CD4-positive, alpha-beta T cell (primary cell): ENCODE data around the gene GLP2R. TPM values are rescaled to one million over a fixed set of nuclear protein-coding genes. Genes with fewer than 3 reads are reported as not detected.

ENCODE experiments used
- ATAC-seq: fragments of 200-7000 bp; cut with Tn5 transposase; one replicate; pipeline ENCODE4 v1.10.0; 2022; ENCODE audit warnings: mild to moderate bottlenecking; ENCODE audit not compliant: poor library complexity
- CTCF ChIA-PET: fragments of 350-600 bp; sonication (Branson Sonifier 250); formaldehyde crosslinking; loops from one replicate; lab custom pipeline; 2021; ENCODE audit warnings: antibody characterized with exemption, inconsistent platforms; lab: Charles Lee
- POLR2A ChIA-PET: fragments of 350-600 bp; sonication (Branson Sonifier 250); formaldehyde crosslinking; loops from one replicate; lab custom pipeline; 2021; ENCODE audit warnings: antibody characterized with exemption, inconsistent platforms; lab: Charles Lee
- DNase-seq, 14 experiments: peaks; one replicate each; pipeline ENCODE4 v3.0.0-alpha.2; 2013 to 2020; ENCODE audit warnings: mixed read lengths in 2 of 14
- H3K27ac ChIP-seq, 2 donors: one replicate each; pipeline versions ENCODE4 v1.5.1 to v1.7.0; 2013; ENCODE audit warnings: low read length in 2 of 2, low read depth in 1 of 2, mild to moderate bottlenecking in 1 of 2
- H3K27me3 ChIP-seq, 2 experiments: 1 replicate in 1 of 2; 2 replicates in 1 of 2; pipeline versions ENCODE4 v1.6.1 to v1.7.0; 2013; ENCODE audit warnings: low read length in 2 of 2, control low read depth in 1 of 2, mild to moderate bottlenecking in 1 of 2, moderate library complexity in 1 of 2; ENCODE audit not compliant: insufficient read depth in 2 of 2, control insufficient read depth in 1 of 2
- H3K36me3 ChIP-seq: one replicate; pipeline ENCODE4 v1.6.1; 2013; ENCODE audit warnings: low read length, control low read depth; ENCODE audit not compliant: insufficient read depth
- H3K4me1 ChIP-seq: one replicate; pipeline ENCODE4 v1.6.1; 2013; ENCODE audit warnings: low read length, control low read depth; ENCODE audit not compliant: insufficient read depth
- H3K4me3 ChIP-seq: one replicate; pipeline ENCODE4 v1.5.1; 2013; ENCODE audit warnings: mild to moderate bottlenecking, low read length, moderate library complexity
- H3K9me3 ChIP-seq, 2 experiments: 1 replicate in 1 of 2; 2 replicates in 1 of 2; pipeline versions ENCODE4 v1.6.1 to v1.7.0; 2013; ENCODE audit warnings: low read length in 2 of 2, mild to moderate bottlenecking in 2 of 2, control low read depth in 1 of 2, moderate library complexity in 1 of 2; ENCODE audit not compliant: control insufficient read depth in 1 of 2, insufficient read depth in 1 of 2
- H3K27ac Mint-ChIP-seq: one replicate; pipeline ENCODE4 v1.8.0; 2020; ENCODE audit warnings: mixed read lengths
- H3K27me3 Mint-ChIP-seq: one replicate; pipeline ENCODE4 v1.8.0; 2021; ENCODE audit warnings: mixed read lengths
- H3K36me3 Mint-ChIP-seq: one replicate; pipeline ENCODE4 v1.8.0; 2021; ENCODE audit warnings: low read depth, mixed read lengths
- H3K4me1 Mint-ChIP-seq: one replicate; pipeline ENCODE4 v1.8.0; 2021; ENCODE audit warnings: low read depth, mixed read lengths
- H3K4me3 Mint-ChIP-seq: one replicate; pipeline ENCODE4 v1.8.0; 2020; ENCODE audit warnings: mild to moderate bottlenecking, mixed read lengths
- H3K9me3 Mint-ChIP-seq: one replicate; pipeline ENCODE4 v1.8.0; 2020; ENCODE audit warnings: mixed read lengths
- CTCF ChIP-seq: fragments of 200-600 bp; IDR thresholded peaks from one replicate; pipeline ENCODE4 v1.8.0; 2022; ENCODE audit warnings: antibody characterized with exemption, mild to moderate bottlenecking
- intact Hi-C, 2 experiments: fragments of 100-400 bp; cut with DNase I in 1 of 2; cut with micrococcal nuclease in 1 of 2; formaldehyde crosslinking; loops; one replicate each; pipeline versions ENCODE4 v1.15.1 to v1.9.0; 2023 to 2025; cut with DNase I, micrococcal nuclease
- total RNA-seq, 174 experiments: library from RNA in 2 of 174; stranded (reverse) in 2 of 174; gene quantifications; one replicate each; pipeline ENCODE4 v1.2.3 and lab custom pipeline; 2021 to 2026

GLP2R gene
- total RNA-seq, 2 experiments from 2014 or later: not detected

- CTCF ChIA-PET: no interaction called here
- POLR2A ChIA-PET: no interaction called here
- Histone ChIP-seq H3K27ac (no peak overlapping the region), H3K4me1 (no peaks in the 10 kb centered on the region), H3K4me3 (no peak overlapping the region), H3K36me3 (no peaks in the 10 kb centered on the region), H3K9me3 (no peaks in the 10 kb centered on the region), H3K27me3 (peaks cover 0 to 7% of the 10 kb centered on the region in 2 experiments)
- no peaks in the 10 kb centered on the region for H3K9me3 Mint-ChIP-seq
- peaks cover 7% of the 10 kb centered on the region for H3K27me3 Mint-ChIP-seq
- DNase-seq (no peak), ATAC-seq (no peak)
- no peaks in the 10 kb centered on the region for H3K4me1 Mint-ChIP-seq
- intact Hi-C loops: no loop called here
- H3K36me3 Mint-ChIP-seq: no peaks in the 10 kb centered on the region
- no peak overlapping the region for H3K27ac Mint-ChIP-seq
- no peak for TF ChIP-seq CTCF
- no peak overlapping the region for H3K4me3 Mint-ChIP-seq
These were observed 3.6 kb downstream of the GLP2R start for GRCh38 chr17:9829343-9829742.

GRCh38 chr17:9830711-9831110 is 5.0 kb downstream of the GLP2R start:
- Mint-ChIP-seq H3K27ac (no peak overlapping the region), H3K27me3 (peaks cover 7% of the 10 kb centered on the region), H3K4me3 (no peak overlapping the region), H3K36me3 (no peaks in the 10 kb centered on the region), H3K4me1 (no peaks in the 10 kb centered on the region), H3K9me3 (no peaks in the 10 kb centered on the region)
- Histone ChIP-seq H3K4me1 (no peaks in the 10 kb centered on the region), H3K4me3 (no peak overlapping the region), H3K9me3 (no peaks in the 10 kb centered on the region), H3K36me3 (no peaks in the 10 kb centered on the region), H3K27ac (no peak overlapping the region), H3K27me3 (peaks cover 0 to 7% of the 10 kb centered on the region in 2 experiments)
- DNase-seq: no peak
- CTCF ChIA-PET: no interaction called here
- TF ChIP-seq CTCF: no peak
- no peak for ATAC-seq
- POLR2A ChIA-PET: no interaction called here
- intact Hi-C loops: no loop called here

- peaks cover 0 to 3% of the 10 kb centered on the region in 2 experiments for H3K9me3 ChIP-seq
- TF ChIP-seq CTCF: no peak
- no peaks in the 10 kb centered on the region for H3K4me1 ChIP-seq
- Mint-ChIP-seq H3K4me3 (no peak overlapping the region), H3K9me3 (no peaks in the 10 kb centered on the region), H3K27ac (no peak overlapping the region), H3K36me3 (no peaks in the 10 kb centered on the region), H3K27me3 (peaks cover 21% of the 10 kb centered on the region), H3K4me1 (no peaks in the 10 kb centered on the region)
- no peak overlapping the region for H3K4me3 ChIP-seq
- H3K36me3 ChIP-seq: no peaks in the 10 kb centered on the region
- CTCF ChIA-PET: no interaction called here
- no peak overlapping the region for H3K27ac ChIP-seq
- DNase-seq (no peak), ATAC-seq (no peak)
- intact Hi-C loops: no loop called here
- POLR2A ChIA-PET: no interaction called here
- H3K27me3 ChIP-seq: peaks cover 2 to 7% of the 10 kb centered on the region in 2 experiments
These were observed 8.2 kb downstream of the GLP2R start for GRCh38 chr17:9833922-9834321.
